Neural progenitor cell (in vitro differentiated cells): ENCODE measurements around the gene MSMO1.

Experiments
- CTCF ChIP-seq: fragments of 200-600 bp; sonication (generic); IDR thresholded peaks from 2 replicates; pipeline ENCODE4 v1.5.1; 2017; ENCODE audit warnings: antibody characterized with exemption, mild to moderate bottlenecking
- EZH2 ChIP-seq: fragments of 200-600 bp; sonication (generic); IDR thresholded peaks from 2 replicates; pipeline ENCODE4 v1.6.1; 2017; ENCODE audit warnings: antibody characterized with exemption, mild to moderate bottlenecking, moderate library complexity
- EZH2phosphoT487 ChIP-seq: fragments of 200-600 bp; sonication (generic); IDR thresholded peaks from 2 replicates; pipeline ENCODE4 v1.6.1; 2017; ENCODE audit warnings: antibody characterized with exemption

GRCh38 chr4:165369522-165369921, 42.1 kb downstream of the MSMO1 start:
- TF ChIP-seq CTCF (no peak), EZH2 (no peak), EZH2phosphoT487 (no peak)
